Transverse colon (tissue), 4 donors: ENCODE results near the gene DENND2A. TPM values are rescaled to one million over a fixed set of nuclear protein-coding genes. Genes with fewer than 3 reads are reported as not detected.
"Not testable (repeated sequence)": the region's sequence is repeated elsewhere in the genome, so short reads cannot be mapped to it uniquely, and the experiment has no call there.

ENCODE experiments used
- DNase-seq: peaks from one replicate; pipeline ENCODE4 v3.0.0-alpha.2; 2019
- H3K27ac ChIP-seq, 4 donors: fragments of 200-600 bp; sonication (generic); 2 replicates each; pipeline ENCODE4 v1.5.1; 2016 to 2018; ENCODE audit warnings: inconsistent platforms in 4 of 4
- H3K27me3 ChIP-seq: fragments of 200-600 bp; sonication (generic); 2 replicates; pipeline ENCODE4 v1.5.1; 2017; ENCODE audit warnings: inconsistent platforms
- H3K36me3 ChIP-seq, 4 donors: fragments of 200-600 bp; sonication (generic); 2 replicates each; pipeline ENCODE4 v1.5.1; 2017 to 2019; ENCODE audit warnings: inconsistent platforms in 4 of 4
- H3K4me1 ChIP-seq, 4 donors: fragments of 200-600 bp; sonication (generic); 2 replicates each; pipeline ENCODE4 v1.5.1; 2017 to 2020; ENCODE audit warnings: inconsistent platforms in 4 of 4
- H3K4me3 ChIP-seq, 4 donors: fragments of 200-600 bp; sonication (generic); 1 replicate in 1 of 4; 2 replicates in 3 of 4; pipeline versions ENCODE4 v1.5.1 to v1.6.1; 2017 to 2019; ENCODE audit warnings: inconsistent platforms in 4 of 4
- H3K9me3 ChIP-seq, 2 donors: fragments of 200-600 bp; sonication (generic); 2 replicates each; pipeline ENCODE4 v1.5.1; 2017 to 2019; ENCODE audit warnings: inconsistent platforms in 2 of 2
- CTCF ChIP-seq, 5 experiments: fragments of 200-600 bp in 3 of 5; fragments of 450-650 bp in 2 of 5; sonication (generic) in 3 of 5; IDR thresholded peaks; 1 replicate in 2 of 5; 2 replicates in 3 of 5; pipeline ENCODE4 v1.5.1; 2016 to 2017; ENCODE audit warnings: antibody characterized with exemption in 5 of 5, inconsistent platforms in 3 of 5, mild to moderate bottlenecking in 2 of 5, moderate library complexity in 1 of 5
- EP300 ChIP-seq: sonication (generic); formaldehyde crosslinking; IDR thresholded peaks from one replicate; pipeline ENCODE4 v1.6.1; 2017; ENCODE audit warnings: antibody characterized with exemption, low read depth
- POLR2A ChIP-seq: fragments of 450-650 bp; IDR thresholded peaks from one replicate; pipeline ENCODE4 v1.6.1; 2016; ENCODE audit warnings: antibody characterized with exemption, mild to moderate bottlenecking, moderate library complexity
- POLR2AphosphoS5 ChIP-seq, 3 donors: sonication (generic); formaldehyde crosslinking; IDR thresholded peaks; one replicate each; pipeline ENCODE4 v1.6.1; 2016; ENCODE audit warnings: antibody characterized with exemption in 3 of 3
- WGBS, 2 donors: methylation state at CpG; one replicate each; pipeline ENCODE4 v1.1.5; 2018; ENCODE audit warnings: low coverage in 1 of 2; 5-methylcytosine and 5-hydroxymethylcytosine counted together
- in situ Hi-C, 4 donors: fragments of 200-750 bp; cut with MboI; loops; one replicate each; pipeline versions ENCODE4 v1.15.0 to v1.15.1; 2017; ENCODE audit warnings: low sequenced_read_pairs in 3 of 4, low pct_ligation_motif_present in 1 of 4, low pct_unique_long_range_greater_than_20kb in 1 of 4
- intact Hi-C: fragments of 100-400 bp; cut with DNase I; formaldehyde crosslinking; loops from one replicate; pipeline ENCODE4 v1.15.1; 2023; ENCODE audit warnings: low total_unique reads
- total RNA-seq, 4 donors: library from RNA; depleted of rRNA; stranded (reverse); fragments of >200 nt; gene quantifications; one replicate each; pipeline ENCODE4 v1.1.0, GENCODE V29; 2016

The DENND2A gene
- total RNA-seq, 4 donors from 2014 or later = 4.1 to 19.9 (median 7.1) TPM

GRCh38 chr7:140557069-140557468 is 83.5 kb downstream of the DENND2A start:
- 82 to 100% methylated on average over 5 to 6 of the region's 6 CpGs for WGBS, 2 donors
- intact Hi-C loops = no loop called here
- no peaks in the 10 kb centered on the region for H3K36me3 ChIP-seq
- in situ Hi-C loops = no loop called here
- no peak overlapping the region for H3K27ac ChIP-seq
- no peaks in the 10 kb centered on the region for H3K9me3 ChIP-seq
- no peak for DNase-seq
- peaks cover 0 to under 1% (median 0%) of the 10 kb centered on the region in 4 donors for H3K4me1 ChIP-seq
- TF ChIP-seq POLR2AphosphoS5 (IDR thresholded peaks at IDR 0.05) (no peak), CTCF (IDR thresholded peaks at IDR 0.05) (no peak), POLR2A (no peak), EP300 (no peak)
- H3K27me3 ChIP-seq = no peaks in the 10 kb centered on the region
- no peak overlapping the region for H3K4me3 ChIP-seq

- H3K36me3 ChIP-seq, in situ Hi-C loops, H3K4me3 ChIP-seq, DNase-seq, H3K27ac ChIP-seq, intact Hi-C loops, H3K9me3 ChIP-seq, H3K27me3 ChIP-seq, H3K4me1 ChIP-seq: not testable (repeated sequence)
- 92% methylated on average over 10 of the region's 10 CpGs; no CpG with 5 or more reads in 1 of the 2 donors for WGBS, 2 donors
These were observed 87.4 kb downstream of the DENND2A start for GRCh38 chr7:140553236-140553635.

GRCh38 chr7:140552240-140552679 is 88.4 kb downstream of the DENND2A start:
- in situ Hi-C loops = no loop called here
- Histone ChIP-seq H3K27ac (peak overlapping the region in 1 of 4 donors; percentile 34), H3K36me3 (no peaks in the 10 kb centered on the region), H3K9me3 (no peaks in the 10 kb centered on the region), H3K4me3 (no peak overlapping the region), H3K27me3 (no peaks in the 10 kb centered on the region), H3K4me1 (peaks cover 0 to 2% (median 0%) of the 10 kb centered on the region in 4 donors)
- WGBS, 2 donors = 91 to 100% methylated on average over 4 of the region's 4 CpGs
- intact Hi-C loops = no loop called here
- TF ChIP-seq POLR2AphosphoS5 (IDR thresholded peaks at IDR 0.05) = no peak
- TF ChIP-seq CTCF (IDR thresholded peaks at IDR 0.05) = no peak
- no peak for DNase-seq

GRCh38 chr7:140551355-140552239 is 89.0 kb downstream of the DENND2A start:
- in situ Hi-C loops = no loop called here
- no peak for DNase-seq
- Histone ChIP-seq H3K27me3 (no peaks in the 10 kb centered on the region), H3K27ac (peak overlapping the region in 1 of 4 donors; percentile 34), H3K4me3 (no peak overlapping the region), H3K9me3 (no peaks in the 10 kb centered on the region), H3K36me3 (no peaks in the 10 kb centered on the region), H3K4me1 (peaks cover 0 to 9% (median 0%) of the 10 kb centered on the region in 4 donors)
- no peak for TF ChIP-seq POLR2AphosphoS5 (IDR thresholded peaks at IDR 0.05)
- TF ChIP-seq EP300 = no peak
- no peak for TF ChIP-seq POLR2A
- TF ChIP-seq CTCF (IDR thresholded peaks at IDR 0.05) = no peak
- WGBS, 2 donors = 86 to 87% methylated on average over 2 to 10 of the region's 10 CpGs
- intact Hi-C loops = no loop called here
